ENCODE measurements around the gene CDCA4.

Gene CDCA4

GRCh38 chr14:105011312-105011990 is 9.4 kb downstream of the CDCA4 start:
- DNase-seq: no peak

- no peak for DNase-seq
Measured at GRCh38 chr14:105010891-105011291, 10.0 kb downstream of the CDCA4 start.

DNA sequence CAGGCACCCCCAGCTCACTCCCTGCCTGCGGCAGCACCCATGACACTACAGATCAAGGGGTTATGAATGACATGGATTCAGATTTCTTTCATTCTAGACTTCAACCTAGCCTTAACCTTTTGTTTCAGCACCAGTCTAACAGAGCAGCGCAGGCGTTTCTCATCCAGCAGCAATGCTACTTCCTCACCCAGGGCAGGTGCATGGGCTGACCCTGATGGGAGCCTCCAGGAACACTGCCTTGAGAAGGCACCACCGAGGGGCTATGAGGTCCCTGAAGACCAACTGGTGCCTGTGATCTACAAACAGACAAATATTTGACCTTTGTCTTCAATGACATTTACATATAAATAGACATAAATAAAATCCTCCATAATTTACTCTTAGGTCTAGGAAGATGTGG is 10.8 kb downstream of the CDCA4 start:
- DNase-seq: no peak

DNA sequence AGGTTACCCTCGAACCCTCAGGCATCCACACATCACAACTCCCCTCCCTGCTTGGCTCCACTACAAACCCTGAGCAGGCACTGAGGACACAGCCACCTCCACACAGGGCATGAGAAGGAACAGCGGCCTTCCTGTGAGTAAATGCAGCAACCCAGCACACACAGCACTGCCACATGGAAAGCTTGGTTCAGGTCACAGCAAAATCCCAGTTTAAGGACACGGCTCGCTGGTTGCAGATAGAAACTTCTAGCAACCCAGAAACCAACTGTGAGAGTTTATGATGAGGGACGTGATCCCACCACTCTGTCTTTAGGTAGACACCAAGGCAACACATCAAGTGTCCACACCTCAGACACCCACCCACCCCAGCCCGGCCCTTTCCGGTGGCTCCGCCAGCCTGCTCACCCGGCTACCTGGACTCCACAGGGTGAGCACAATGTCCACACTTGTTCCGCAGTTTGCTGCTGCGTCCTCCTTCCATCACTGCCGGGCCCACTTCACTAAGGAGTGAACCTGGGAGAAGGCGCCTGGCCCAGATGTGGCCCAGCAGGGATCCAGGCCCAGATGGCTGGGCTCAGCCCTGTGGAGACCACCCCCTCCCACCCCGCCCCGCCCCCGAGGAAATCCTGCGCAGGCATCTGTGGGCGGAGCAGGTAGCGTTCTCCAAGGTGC is 13.2 kb downstream of the CDCA4 start:
- no peak for DNase-seq

DNA sequence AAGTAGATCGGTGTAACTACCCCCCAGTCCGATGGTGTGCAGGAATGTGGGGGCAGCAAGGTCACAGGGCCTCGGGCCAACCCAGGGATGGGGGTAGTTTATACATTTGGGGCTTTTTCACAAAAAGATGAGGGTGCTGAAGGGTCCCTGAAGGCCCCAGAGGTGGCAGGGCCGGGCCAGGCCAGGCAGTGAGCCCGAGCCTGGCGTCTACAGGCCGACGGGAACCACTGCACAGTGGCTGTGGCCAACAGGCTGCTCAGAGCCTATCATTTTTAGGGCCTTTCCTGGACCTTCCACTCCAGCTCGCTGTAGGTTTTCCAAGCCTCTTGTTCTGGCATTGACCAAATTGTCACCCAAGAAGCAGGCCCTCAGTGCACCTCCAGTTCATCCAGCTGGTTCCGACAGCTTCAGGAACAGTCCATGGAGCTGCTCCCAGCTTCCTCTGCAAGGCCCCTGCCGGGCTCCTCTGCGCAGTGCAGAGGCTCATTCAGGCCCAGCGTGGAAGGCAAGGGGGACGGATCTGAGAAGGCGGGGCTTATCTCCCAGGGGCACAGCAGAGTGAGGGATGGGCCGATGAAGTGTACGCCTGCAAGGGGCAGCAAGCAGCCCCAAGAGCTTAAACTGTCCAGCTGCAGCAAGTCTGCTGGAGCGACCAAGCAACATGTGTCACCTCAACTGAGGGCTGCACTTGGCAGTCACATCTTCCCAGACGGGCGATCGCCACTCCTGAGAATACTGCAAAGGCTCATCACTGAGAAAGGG is 13.9 kb downstream of the CDCA4 start:
- DNase-seq: no peak

GRCh38 chr14:105005929-105006830 is 14.7 kb downstream of the CDCA4 start:
- DNase-seq: no peak

DNA sequence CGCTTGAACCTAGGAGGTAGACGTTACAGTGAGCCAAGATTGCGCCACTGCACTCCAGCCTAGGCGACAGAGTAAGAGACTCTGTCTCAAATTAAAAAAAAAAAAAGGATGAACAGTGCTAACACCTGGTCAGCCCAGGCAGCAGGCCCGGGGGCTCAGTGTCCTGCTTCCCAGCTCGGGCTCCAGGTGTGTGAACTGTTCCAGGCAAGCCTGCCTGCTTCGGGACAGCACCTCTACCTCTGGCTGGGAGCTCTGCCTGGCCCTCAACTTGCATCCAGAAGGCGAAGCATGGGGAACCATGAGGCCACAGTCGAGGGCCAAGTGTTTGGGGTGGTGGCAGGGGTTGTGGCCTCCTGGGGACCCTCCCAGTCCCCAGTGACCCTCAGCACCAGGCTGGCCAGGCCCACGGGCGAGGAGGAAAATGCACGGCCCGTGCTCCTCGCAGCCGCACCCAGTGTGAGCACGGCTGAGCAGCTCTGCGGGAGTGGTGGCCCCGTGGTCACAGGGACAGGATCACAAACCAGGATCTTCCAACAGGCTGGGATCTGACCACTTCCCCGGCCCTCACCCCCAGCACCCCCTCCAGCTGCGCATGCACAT is 15.5 kb downstream of the CDCA4 start:
- no peak for DNase-seq

GRCh38 chr14:104999361-104999760 is 21.5 kb downstream of the CDCA4 start:
- DNase-seq: no peak

- DNase-seq: no peak
Measured at GRCh38 chr14:104998801-104999200, 22.1 kb downstream of the CDCA4 start.

GRCh38 chr14:104996483-104996882 is 24.4 kb downstream of the CDCA4 start:
- no peak for DNase-seq

GRCh38 chr14:104996032-104996431 is 24.9 kb downstream of the CDCA4 start:
- DNase-seq: no peak

DNA sequence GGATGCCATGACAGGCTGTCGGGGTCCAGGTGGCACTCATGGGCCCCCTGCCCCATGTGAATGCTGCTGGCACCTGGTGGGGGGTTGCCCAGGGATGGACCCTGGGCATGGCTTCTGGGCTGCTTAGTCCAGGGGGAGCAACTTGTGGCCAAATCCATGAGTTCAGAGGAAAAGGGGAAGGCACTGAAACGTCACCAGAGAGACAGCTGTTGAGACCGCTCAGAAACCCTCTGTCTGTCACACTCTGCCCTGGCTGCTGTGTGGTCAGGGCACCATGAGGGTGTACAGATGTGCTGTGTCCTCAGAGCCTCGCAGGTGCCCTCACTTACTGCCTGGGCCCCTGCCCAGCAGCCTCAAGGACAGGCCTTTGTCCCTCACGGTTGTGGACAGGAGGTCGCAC is 25.9 kb downstream of the CDCA4 start:
- no peak for DNase-seq

GRCh38 chr14:104993808-104994591 is 26.9 kb downstream of the CDCA4 start:
- no peak for DNase-seq

GRCh38 chr14:104993306-104993705 is 27.6 kb downstream of the CDCA4 start:
- DNase-seq: no peak

- no peak for DNase-seq
Measured at GRCh38 chr14:104992501-104992900, 28.4 kb downstream of the CDCA4 start.

- no peak for DNase-seq
Measured at GRCh38 chr14:104991896-104992230, 29.0 kb downstream of the CDCA4 start.

DNA sequence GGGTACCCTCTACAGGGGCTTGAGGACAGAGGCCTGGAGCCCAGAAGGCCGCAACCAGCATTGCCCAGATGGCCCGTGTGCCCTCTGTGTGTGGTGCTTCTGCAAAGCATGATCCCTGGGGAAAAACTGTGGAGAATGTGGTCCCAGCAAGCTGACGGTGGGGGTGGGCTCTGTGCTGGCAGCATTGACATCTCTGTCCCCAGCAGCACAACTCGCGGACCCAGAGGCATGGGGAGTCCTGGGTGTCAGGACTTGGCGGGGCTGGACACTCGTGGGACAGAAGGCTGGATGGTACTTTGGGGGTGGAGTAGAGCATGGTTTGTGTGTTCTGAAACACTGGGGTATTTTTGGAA is 31.0 kb downstream of the CDCA4 start:
- no peak for DNase-seq

GRCh38 chr14:104989236-104989950 is 31.5 kb downstream of the CDCA4 start:
- DNase-seq: no peak

GRCh38 chr14:104986487-104987164 is 34.3 kb downstream of the CDCA4 start:
- no peak for DNase-seq

- peak; percentile 92 for DNase-seq
Measured at GRCh38 chr14:104985675-104986486, 35.0 kb downstream of the CDCA4 start, which contains the start of gene CLBA1. CLBA1 (plus strand) TSS chr14:104985788; CDS start chr14:104986432, 644 bp downstream.

Data from activated CD4-positive, alpha-beta T cell treated with anti-CD3 and anti-CD28 coated beads, Interleukin-2, Interleukin-6, amounts not matched to agents 100 ng/mL and 50 ng/mL, durations not matched to agents 16 hours and 8 hours (primary cell).